Small intestine (tissue), 7 donors: ENCODE measurements around the gene PRRG1. TPM values are rescaled to one million over a fixed set of nuclear protein-coding genes. Genes with fewer than 3 reads are reported as not detected.
"Not testable (repeated sequence)": the region's sequence is repeated elsewhere in the genome, so short reads cannot be mapped to it uniquely, and the experiment has no call there.

Experiments
- DNase-seq, 2 donors: peaks; one replicate each; pipeline versions ENCODE4 v3.0.0 to v3.0.0-alpha.2; 2013
- FAIRE-seq: peaks from 2 replicates; lab custom pipeline; 2012; peaks lifted over from hg19 to GRCh38; lab: Jason Lieb, UNC
- H3K27ac ChIP-seq, 3 donors: one replicate each; pipeline ENCODE4 v1.5.1; 2013; ENCODE audit warnings: low read length in 2 of 3, mild to moderate bottlenecking in 2 of 3, control low read depth in 1 of 3, inconsistent platforms in 1 of 3, low read depth in 1 of 3, moderate library complexity in 1 of 3
- H3K27me3 ChIP-seq, 3 donors: one replicate each; pipeline ENCODE4 v1.6.1; 2013; ENCODE audit warnings: low read length in 3 of 3, inconsistent platforms in 1 of 3; ENCODE audit not compliant: control insufficient read depth in 3 of 3, insufficient read depth in 3 of 3
- H3K36me3 ChIP-seq, 3 donors: one replicate each; pipeline ENCODE4 v1.6.1; 2013; ENCODE audit warnings: low read length in 3 of 3, inconsistent platforms in 1 of 3, low read depth in 1 of 3, mild to moderate bottlenecking in 1 of 3, moderate library complexity in 1 of 3; ENCODE audit not compliant: control insufficient read depth in 3 of 3, insufficient read depth in 2 of 3
- H3K4me1 ChIP-seq, 3 donors: one replicate each; pipeline ENCODE4 v1.6.1; 2013; ENCODE audit warnings: low read length in 2 of 3, inconsistent platforms in 1 of 3, low read depth in 1 of 3, mild to moderate bottlenecking in 1 of 3, moderate library complexity in 1 of 3; ENCODE audit not compliant: control insufficient read depth in 3 of 3, insufficient read depth in 2 of 3
- H3K4me3 ChIP-seq, 3 donors: one replicate each; pipeline ENCODE4 v1.5.1; 2013; ENCODE audit warnings: low read length in 3 of 3, control low read depth in 1 of 3, inconsistent platforms in 1 of 3, low read depth in 1 of 3, mild to moderate bottlenecking in 1 of 3, moderate library complexity in 1 of 3
- H3K9me3 ChIP-seq, 2 donors: one replicate each; pipeline ENCODE4 v1.6.1; 2013; ENCODE audit warnings: low read depth in 1 of 2, low read length in 1 of 2; ENCODE audit not compliant: control insufficient read depth in 2 of 2, insufficient read depth in 1 of 2
- WGBS, 3 donors: extraction: QIAGEN DNeasy Blood & Tissue Kit; methylation state at CpG; one replicate each; pipeline ENCODE4 v1.1.7; 2013; 5-methylcytosine and 5-hydroxymethylcytosine counted together
- polyA plus RNA-seq, 4 donors: library from polyadenylated mRNA; stranded (reverse) in 3 of 4; unstranded in 1 of 4; fragments of 200-250 nt in 3 of 4; fragments of 120-200 nt in 1 of 4; gene quantifications; one replicate each; pipeline versions ENCODE4 v1.2.1 to v1.2.3, GENCODE V29; 2013
- donor health status: healthy with polysubstance abuse.
- donor health status: control.
- donor health status: control.
- donor health status: Bipolar disorder and iron deficiency.
- donor health status: healthy.

PRRG1 gene
- polyA plus RNA-seq, 4 donors, result 1.6 to 5.8 (median 2.9) TPM

DNA sequence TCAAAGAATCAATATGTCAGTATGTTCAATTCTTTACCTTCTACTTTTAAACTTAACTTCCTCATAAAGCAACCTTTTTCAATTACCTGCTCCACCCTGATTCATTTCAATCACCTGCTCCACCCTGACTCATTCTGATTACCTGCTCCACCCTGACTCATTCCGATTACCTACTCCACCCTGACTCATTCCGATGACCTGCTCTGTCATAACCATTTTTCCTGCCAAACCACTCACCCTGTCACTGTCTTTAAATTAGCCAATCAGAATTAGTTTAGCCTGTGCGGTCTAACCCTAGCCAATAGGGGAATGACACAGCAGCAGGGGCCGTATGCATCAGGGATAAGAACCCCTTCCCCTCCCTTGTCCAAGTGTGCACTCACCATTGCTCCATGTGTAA lies 135.2 kb downstream of the PRRG1 start:
- not testable (repeated sequence) for H3K36me3 ChIP-seq, H3K4me1 ChIP-seq, H3K9me3 ChIP-seq, FAIRE-seq, H3K4me3 ChIP-seq, H3K27ac ChIP-seq, H3K27me3 ChIP-seq
- 41 to 69% (median 52%) methylated on average over 4 of the region's 4 CpGs for WGBS, 3 donors
- peak; percentile 1 to 23 for DNase-seq

DNA sequence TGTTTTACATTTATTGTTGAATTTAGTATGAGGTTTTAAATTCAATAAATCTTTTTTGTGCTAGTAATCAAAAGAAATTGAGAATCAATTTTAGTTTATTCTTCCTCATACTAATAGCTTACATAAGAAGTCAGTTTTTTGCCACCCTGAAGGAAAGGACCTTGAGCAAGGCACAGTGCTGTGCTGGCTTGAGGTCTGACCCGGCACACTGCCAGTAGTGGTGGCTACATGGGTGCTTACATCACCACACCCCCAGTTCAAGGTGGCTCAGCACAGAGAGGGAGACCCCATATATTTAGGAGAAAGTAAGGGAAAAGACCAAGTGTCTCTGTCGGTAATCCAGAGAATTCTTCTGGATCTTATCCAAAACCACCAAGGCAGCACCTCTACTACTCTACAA lies 136.3 kb downstream of the PRRG1 start:
- 65 to 93% (median 75%) methylated on average over 2 of the region's 2 CpGs for whole genome bisulfite sequencing, 3 donors
- no peaks in the 10 kb centered on the region for H3K36me3 ChIP-seq
- no peaks in the 10 kb centered on the region for H3K27me3 ChIP-seq
- H3K4me1 ChIP-seq, result no peaks in the 10 kb centered on the region
- DNase-seq (no peak), FAIRE-seq (no peak)
- H3K4me3 ChIP-seq, result no peak overlapping the region
- H3K27ac ChIP-seq, result no peak overlapping the region
- H3K9me3 ChIP-seq, result no peaks in the 10 kb centered on the region

DNA sequence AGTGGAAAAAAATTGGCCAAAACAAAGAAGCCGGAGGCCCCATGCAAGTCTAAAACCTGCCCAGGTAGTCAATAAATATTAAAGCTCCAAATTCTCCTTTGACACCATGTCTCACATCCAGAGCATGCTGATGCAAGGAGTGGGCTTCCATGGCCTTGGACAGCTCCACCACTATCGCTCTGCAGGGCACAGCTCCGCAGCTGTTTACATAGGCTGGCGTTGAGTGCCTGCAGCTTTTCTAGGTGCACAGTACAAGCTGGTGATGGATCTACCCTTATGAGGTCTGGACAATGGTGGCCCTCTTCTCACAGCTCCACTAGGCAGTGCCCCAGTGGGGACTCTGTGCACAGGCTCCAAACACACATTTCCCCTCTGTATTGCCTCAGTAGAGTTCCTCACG lies 138.1 kb downstream of the PRRG1 start:
- FAIRE-seq (no peak), DNase-seq (no peak)
- no peaks in the 10 kb centered on the region for H3K4me1 ChIP-seq
- H3K27me3 ChIP-seq, result no peaks in the 10 kb centered on the region
- H3K9me3 ChIP-seq, result no peaks in the 10 kb centered on the region
- no peak overlapping the region for H3K4me3 ChIP-seq
- WGBS, 3 donors, result 86 to 92% (median 88%) methylated on average over 5 of the region's 5 CpGs
- no peaks in the 10 kb centered on the region for H3K36me3 ChIP-seq
- H3K27ac ChIP-seq, result no peak overlapping the region

DNA sequence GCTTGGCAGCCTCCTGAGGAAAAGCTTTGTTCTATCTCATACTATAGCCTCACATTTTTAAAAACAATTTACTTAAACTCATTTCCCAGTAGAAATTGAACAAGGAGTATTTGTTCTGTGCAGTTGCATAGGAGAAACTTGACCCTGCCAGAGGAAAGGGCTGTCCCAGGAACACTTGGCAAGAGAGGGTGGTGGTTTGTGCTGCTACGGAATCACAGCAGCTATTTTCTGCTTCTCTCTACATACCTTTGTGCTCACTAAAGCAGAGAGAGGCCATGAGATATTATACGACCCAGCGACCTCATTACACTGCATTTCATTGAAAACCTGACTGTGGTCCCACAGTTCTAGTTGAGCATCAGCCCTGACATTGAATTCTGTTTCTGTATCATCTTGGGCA lies 139.2 kb downstream of the PRRG1 start:
- Histone ChIP-seq H3K4me3 (no peak overlapping the region), H3K36me3 (no peaks in the 10 kb centered on the region), H3K4me1 (no peaks in the 10 kb centered on the region), H3K27ac (no peak overlapping the region), H3K27me3 (no peaks in the 10 kb centered on the region), H3K9me3 (no peaks in the 10 kb centered on the region)
- FAIRE-seq, result no peak
- DNase-seq, result no peak
- 85 to 92% (median 86%) methylated on average over 3 of the region's 3 CpGs for WGBS, 3 donors

DNA sequence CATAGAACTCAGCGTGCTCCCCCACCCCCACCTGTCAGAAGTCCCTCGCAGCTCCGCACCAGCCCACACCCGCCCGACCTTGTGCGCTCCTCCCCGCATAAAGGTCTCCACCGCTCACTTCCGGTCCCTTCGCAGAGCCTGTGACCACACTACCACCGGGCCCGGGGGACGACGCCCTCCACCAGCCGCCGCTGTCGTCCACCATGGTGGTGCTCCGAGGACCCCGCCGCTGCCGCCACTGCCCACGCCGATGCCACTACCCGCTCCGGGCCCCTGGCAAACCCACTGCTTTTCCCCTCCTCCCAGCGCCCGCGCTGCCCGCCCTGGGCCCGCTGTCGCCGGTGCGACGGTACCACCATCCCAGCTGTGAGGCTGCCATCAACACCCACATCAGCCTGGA lies 142.5 kb downstream of the PRRG1 start:
- Histone ChIP-seq H3K4me1 (no peaks in the 10 kb centered on the region), H3K9me3 (no peaks in the 10 kb centered on the region), H3K4me3 (no peak overlapping the region), H3K27ac (no peak overlapping the region), H3K27me3 (no peaks in the 10 kb centered on the region), H3K36me3 (no peaks in the 10 kb centered on the region)
- WGBS, 3 donors, result 95 to 97% (median 96%) methylated on average over 9 to 27 of the region's 34 CpGs
- FAIRE-seq (no peak), DNase-seq (no peak)

DNA sequence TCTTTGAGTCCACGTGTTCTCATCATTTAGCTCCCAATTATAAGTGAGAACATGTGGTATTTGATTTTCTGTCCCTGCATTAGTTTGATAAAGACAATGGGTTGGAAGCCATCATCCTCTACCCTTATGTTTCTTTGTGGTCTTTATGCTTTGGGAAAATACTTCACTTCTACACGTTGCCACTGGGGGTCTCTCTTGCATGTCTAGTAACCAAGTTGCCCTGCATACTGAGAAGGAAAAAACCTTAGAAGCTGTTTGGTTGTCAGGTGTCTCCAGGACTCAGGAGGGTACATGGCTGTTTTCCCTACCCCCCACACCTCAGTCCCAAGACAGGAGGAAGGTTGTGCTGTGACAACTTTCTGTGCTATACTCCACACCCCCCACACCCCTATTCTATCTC lies 146.6 kb downstream of the PRRG1 start:
- H3K27me3 ChIP-seq, H3K4me1 ChIP-seq, H3K9me3 ChIP-seq, H3K4me3 ChIP-seq, H3K36me3 ChIP-seq, FAIRE-seq, H3K27ac ChIP-seq: not testable (repeated sequence)
- WGBS, 3 donors, result 13 to 24% (median 16%) methylated on average over 2 of the region's 2 CpGs
- peak in 1 of 2 donors; percentile 0 for DNase-seq

DNA sequence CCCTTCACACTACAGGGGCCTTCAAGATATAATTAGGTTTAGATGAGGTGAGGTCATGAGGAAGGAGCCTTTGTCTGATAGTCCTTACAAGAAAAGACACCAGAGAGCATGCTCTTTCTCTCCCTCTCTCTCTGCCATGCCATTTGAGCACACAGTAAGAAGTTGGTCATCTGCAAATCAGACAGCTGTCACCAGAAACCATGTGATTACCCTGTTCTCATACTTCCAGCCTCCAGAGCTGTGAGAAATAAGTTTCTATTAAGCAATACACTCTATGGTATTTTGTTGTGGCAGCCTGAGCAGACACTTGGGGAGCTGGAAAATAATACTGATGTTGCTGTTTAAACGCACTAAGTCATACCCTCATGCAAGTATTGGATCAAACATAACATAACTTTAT lies 148.0 kb downstream of the PRRG1 start:
- H3K4me3 ChIP-seq, H3K27me3 ChIP-seq, H3K27ac ChIP-seq, H3K36me3 ChIP-seq, FAIRE-seq, DNase-seq, H3K9me3 ChIP-seq, H3K4me1 ChIP-seq: not testable (repeated sequence)
- 75 to 88% (median 78%) methylated on average over 1 of the region's 1 CpG for WGBS, 3 donors

DNA sequence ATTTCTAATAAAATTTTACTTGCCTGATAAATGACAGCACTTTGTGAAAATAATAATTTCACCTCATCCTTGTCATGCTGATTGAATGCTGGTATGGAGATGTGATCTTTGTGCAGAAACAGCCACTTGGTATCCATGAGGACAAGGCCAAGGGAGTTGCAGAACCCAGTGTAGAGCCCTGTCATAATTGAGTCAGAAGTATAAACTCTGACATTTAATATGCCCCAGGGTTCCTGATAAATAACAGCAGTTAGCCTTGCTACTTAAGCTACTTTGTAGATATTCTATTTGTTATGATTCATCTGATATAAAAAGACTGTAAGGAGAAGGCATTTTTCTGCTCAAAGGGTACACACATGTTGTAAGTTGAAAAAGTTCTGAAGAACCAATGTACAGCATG lies 149.2 kb downstream of the PRRG1 start:
- not testable (repeated sequence) for FAIRE-seq, H3K27me3 ChIP-seq, H3K4me1 ChIP-seq, H3K36me3 ChIP-seq, H3K4me3 ChIP-seq, DNase-seq, H3K27ac ChIP-seq, H3K9me3 ChIP-seq

DNA sequence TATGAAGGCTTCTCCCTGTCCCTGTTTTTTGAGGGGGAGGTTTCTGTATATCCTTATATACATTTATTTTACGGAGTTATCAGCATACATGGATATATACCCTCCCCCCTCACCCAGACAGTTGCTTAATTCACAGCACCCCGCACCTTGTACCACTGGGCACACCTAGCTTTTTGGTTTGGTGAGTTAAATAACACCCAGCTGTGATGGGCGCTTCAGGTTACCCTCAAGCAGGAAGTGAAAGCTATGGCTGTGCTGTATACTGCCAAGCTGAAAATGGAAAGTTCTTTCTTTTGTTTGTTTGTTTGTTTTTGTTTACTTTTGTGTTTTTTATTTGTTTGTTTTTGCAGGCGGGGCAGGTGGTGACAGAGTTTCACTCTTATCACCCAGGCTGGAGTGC lies 150.5 kb downstream of the PRRG1 start:
- not testable (repeated sequence) for H3K36me3 ChIP-seq, H3K27ac ChIP-seq, H3K27me3 ChIP-seq, FAIRE-seq, H3K9me3 ChIP-seq, H3K4me3 ChIP-seq, DNase-seq, H3K4me1 ChIP-seq
- 69 to 89% (median 78%) methylated on average over 3 to 4 of the region's 4 CpGs for WGBS, 3 donors
